HG02759 (cell line): ENCODE results near the gene COPA.

Experiments used
- ATAC-seq: cut with Tn5 transposase; IDR thresholded peaks from one replicate; pipeline ENCODE4 v1.9.1; 2021; ENCODE audit warnings: mild to moderate bottlenecking, moderate library complexity; ENCODE audit not compliant: unreplicated experiment

Gene COPA

DNA sequence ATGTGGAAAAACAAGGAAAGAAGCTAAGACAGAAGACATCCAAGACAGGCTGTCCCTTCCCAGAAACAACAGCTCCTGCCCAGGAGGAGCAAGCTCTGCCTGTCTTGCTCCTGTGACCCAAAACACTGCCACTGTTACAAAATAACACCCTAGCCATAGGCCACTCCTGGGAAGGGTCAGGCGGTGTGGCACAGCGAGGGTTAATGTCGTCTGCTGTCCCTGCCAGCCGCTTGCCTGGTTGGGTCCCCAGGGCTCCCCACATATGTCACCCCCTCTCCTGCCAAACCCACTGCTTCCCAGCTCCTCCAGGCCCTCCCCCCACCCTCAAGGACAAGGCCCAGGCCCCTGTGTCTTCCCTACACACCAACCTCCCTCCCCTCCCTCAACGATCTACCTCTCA lies 20.0 kb upstream of the COPA start:
- ATAC-seq = no peak

DNA sequence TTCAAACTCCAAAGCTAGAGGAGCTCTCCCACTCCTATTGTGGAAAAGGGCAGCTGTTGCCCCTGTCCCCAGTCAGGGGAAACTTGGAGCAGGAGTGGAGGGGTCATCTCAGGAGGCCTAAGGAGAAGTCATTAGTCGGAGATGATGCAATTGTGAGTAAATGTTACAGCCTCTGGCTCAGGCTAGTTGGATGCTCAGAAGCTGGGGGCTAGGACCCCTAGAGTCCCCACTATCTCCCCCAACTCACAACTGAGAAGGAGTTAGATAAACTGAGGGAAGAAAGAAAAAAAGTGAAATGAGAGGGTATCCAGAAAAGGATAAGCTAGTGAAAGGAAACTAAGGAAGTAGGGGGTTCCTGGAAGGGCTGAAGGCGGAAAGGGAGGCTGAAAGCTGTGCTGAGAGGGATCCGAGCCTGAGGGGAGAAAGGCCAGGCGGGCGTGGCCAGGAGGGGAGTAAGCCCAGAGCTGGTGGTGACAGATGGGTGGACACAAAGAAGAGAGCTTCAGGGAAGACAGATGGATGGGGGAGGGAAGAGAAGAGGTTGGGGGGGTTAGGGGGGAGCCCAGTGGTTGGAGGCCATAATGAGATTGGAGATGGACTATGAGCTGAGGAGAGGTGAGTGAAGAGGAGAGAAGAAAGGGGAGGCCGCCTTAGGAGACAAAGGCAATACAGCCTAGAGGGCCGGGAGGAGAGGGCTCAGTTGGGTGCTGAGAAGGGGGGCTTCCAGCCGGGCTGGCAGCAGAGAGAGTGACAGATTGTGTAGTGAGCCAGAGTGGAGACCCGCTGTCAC lies 19.3 kb upstream of the COPA start:
- no peak for ATAC-seq

DNA sequence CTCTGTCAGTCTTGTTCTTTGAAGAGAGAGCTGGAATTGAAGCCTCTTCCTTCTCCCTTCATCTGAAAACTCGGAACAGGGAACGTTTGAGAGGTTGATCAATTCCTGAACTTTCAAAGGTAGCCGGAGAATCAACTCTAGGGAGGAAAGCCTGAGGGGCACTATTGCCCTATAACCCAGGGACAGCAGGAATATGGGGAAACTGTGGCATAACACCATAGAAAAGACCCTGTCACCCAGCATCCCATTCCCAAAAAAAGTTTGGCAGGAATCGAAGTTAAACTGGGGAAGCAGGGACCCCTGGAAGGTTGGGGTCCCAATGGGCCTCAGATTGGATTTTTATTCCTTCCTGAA lies 18.7 kb upstream of the COPA start:
- no peak for ATAC-seq

DNA sequence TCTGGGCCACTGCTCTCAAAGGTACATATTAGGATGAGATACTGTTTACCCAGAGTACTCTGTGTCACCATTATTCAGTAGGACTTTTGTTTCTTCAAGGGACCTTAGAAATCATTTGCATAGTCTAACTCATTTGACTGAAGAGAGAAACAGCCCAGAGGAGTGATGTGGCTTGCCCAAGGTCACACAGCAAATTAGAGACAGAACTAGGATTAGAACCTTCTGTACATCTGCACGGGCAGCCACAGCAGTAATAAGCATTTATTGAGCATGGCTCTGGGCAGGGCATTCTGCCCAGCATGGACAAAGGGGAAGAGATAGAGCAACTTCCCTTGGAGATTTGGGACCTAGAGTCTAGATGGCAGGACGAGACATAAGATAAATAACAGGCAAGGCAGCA lies 18.1 kb upstream of the COPA start:
- no peak for ATAC-seq

DNA sequence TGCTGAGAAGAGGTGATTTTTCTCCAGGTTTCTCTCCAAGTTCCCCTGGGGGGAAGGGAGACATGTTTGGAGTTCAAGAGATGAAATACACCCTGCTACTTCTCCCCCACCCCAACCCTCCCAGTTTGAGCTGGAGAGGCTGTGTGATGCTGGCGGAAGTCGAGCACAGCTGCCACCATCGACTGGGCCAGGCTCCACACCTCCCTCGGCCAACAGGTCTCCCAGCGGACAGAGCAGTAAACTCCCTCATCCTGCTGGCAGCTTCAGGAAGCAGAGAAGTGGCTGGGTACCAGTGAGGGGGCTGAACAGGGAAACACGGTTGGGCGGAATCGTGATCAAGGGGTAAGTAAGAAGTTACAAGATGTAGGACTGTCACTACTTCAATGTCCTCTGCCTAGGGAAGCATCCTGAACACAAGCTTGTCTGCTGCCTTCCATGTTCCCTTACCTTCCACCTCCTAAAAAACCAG lies 17.2 kb upstream of the COPA start:
- no peak for ATAC-seq

DNA sequence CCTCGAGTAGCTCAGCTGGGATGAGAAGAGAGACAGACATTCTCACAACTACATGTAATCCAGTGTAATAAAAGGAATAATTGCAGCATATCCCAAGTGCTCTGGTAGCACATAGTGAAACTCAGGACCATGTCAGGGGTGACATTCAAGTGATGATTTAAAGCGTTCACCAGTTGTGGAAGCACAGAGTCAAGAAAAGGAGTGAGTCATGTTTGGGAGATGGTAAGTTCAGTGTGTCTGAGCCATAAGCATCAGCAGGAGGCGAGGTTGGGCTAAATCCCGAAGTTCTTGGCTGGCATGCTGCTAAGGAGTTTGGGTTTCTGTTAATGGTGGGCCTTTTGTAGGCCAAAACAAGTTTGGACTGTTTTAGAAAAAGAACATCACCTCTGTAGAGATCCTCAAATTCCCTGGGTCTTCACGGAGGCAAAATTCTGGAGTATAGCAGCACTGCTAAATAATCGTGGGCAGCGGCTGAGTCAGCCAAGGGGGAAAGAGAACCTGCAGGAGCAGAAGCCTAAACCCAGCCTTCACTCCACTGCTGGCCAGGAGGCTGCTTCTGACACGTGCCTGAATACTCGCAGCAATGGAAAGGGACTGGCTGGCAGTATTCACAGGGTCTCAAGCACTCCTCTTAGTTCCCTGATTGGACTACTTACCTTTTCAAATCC lies 16.6 kb upstream of the COPA start:
- ATAC-seq = no peak

DNA sequence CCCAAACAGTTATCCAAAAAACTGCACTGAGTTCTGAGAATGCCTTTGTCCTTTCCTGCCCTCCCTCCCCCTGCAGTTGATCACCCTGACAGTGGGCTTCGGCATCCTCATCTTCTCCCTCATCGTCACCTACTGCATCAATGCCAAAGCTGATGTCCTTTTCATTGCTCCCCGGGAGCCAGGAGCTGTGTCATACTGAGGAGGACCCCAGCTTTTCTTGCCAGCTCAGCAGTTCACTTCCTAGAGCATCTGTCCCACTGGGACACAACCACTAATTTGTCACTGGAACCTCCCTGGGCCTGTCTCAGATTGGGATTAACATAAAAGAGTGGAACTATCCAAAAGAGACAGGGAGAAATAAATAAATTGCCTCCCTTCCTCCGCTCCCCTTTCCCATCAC lies 15.0 kb upstream of the COPA start:
- ATAC-seq = no peak

DNA sequence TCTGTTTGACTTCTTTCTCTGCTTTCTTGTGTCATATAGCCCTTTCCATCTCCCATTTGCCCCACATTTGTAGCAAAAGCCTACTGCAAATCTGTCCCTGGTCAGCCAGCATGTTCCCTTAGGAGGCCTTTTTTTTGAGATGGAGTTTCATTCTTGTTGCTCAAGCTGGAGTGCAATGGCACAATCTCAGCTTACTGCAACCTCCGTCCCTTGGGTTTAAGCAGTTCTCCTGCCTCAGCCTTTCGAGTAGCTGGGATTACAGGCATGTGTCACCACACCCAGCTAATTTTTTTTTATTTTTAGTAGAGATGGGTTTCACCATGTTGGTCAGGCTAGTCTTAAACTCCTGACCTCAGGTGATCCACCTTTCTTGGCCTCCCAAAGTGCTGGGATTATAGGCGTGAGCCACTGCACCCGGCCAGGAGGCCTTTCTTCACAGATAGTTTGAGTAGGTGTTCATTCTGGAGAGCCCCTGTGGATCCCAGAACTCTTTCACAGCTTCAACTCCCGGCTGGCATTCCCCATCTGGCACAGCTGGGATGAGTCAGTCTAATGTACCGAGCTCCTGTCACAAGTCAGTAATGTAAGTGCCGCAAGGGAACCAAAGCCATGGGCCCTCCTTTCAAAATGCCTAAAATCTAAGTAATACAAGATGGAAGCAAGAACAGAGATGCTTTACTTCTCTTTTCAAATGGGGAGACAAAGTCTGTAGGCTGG lies 14.4 kb upstream of the COPA start:
- no peak for ATAC-seq

DNA sequence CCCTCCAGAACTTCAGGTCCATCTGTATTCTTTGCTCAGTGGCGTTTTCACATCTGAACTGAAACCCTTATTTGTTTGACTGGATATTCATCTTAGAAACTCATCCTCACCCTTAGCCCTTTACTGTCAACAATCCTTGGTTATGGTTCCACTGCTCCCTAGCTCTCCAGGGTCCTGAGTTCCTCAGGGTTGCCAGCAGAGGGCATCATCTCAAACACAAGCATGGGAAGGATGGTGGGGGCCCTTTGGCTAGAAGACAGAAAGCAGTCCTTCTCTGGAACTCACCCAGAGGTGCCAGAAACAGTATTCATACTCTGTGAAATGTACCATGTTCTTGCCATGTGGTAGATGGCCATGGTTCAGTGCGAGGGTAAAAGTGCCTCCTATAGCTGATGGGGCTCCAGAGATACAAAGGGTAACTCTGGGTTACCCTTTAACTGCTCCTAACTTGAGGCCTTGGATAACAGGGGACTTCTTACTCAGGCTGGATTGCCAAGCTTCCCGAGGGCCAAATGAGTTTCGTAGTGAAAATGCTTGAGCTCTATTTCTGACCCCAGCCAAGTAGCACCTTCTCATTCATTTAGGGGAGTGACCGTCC lies 11.4 kb upstream of the COPA start:
- no peak for ATAC-seq

DNA sequence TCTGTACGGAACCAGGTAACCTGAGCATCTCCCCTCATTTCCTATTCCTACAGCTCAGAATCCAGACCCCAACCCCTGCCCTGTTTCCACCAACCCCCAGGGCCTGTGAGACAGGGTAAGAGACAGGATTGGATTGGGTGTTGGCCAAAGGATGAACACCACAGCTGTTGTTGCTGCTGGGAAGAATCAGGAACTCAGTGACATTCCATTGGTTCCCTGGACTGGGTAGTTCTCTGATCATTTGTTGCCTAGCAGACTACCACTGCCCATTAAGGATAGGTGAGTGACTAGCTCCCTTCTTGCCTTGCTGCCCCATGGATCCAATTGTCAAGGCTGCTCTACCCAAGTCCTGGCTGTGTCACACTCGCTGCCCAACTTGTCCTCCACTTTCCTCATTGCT lies 10.2 kb upstream of the COPA start:
- ATAC-seq = no peak

DNA sequence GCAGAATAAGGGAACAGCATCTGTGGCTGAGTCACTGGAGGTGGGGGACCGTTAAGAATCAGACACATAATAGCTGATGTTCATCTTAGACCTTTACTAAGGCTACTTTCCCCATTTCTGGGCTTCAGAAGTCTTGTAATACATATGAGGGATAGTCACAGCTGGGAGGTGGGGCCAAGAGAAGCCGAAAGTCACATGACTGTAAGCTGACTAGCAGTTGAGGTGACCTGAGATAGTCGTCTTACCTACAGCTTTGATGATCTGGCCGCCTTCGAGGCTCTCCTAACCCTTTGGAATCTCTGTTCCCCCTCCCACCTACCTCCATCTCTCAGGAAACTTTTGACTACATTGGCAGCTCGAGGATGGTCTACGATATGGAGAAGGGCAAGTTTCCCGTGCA lies 9.5 kb upstream of the COPA start:
- no peak for ATAC-seq

DNA sequence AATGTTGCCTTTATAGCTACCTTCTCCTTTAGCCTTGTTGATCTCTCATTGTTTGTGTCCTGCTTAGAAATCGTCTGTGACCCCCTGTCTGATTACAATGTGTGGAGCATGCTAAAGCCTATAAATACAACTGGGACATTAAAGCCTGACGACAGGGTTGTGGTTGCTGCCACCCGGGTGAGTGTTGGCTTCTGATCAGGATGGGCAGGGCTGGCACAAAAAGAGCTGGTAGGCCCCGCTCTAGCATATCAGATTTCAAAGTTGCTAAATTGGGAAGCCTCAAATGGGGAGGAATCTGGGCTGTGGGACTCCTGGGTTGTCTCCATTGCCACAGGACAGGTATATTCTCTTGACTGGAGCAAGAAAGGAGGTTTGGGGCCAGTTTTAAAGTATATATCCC lies 8.6 kb upstream of the COPA start:
- no peak for ATAC-seq

DNA sequence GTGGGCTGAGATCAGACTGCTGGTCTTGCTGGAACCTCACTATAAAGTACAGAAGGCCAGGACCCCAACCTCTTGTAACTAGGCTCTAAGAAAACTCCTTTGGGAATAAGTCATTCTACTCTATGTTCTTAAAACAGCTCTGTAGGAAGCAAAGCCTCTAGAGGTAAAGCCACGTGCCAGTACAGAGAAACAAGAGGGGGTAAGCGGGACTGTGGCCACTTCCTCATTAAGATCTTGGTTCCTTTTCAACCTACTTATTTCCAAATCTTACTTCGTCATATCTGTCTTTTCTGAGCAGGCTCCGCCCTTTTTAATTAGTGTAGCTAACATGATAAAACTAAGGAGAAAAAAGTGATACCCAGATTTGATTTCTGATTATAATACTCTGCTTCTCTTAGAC lies 3.9 kb upstream of the COPA start:
- ATAC-seq = no peak

DNA sequence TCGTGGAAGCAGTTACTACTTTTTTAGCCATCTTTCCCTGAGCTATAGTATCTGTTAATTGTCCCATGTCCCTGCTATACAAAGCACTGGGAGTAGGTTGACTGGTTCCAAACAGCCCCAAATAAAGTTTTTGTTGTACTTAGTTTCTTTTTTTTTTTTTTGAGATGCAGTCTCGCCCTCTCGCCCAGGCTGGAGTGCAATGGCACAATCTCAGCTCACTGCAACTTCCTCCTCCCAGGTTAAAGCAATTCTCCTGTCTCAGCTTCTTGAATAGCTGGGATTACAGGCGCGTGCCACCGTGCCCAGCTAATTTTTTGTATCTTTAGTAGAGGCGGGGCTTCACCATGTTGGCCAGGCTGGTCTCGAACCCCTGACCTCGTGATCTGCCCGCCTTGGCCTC lies 3.4 kb upstream of the COPA start:
- no peak for ATAC-seq

DNA sequence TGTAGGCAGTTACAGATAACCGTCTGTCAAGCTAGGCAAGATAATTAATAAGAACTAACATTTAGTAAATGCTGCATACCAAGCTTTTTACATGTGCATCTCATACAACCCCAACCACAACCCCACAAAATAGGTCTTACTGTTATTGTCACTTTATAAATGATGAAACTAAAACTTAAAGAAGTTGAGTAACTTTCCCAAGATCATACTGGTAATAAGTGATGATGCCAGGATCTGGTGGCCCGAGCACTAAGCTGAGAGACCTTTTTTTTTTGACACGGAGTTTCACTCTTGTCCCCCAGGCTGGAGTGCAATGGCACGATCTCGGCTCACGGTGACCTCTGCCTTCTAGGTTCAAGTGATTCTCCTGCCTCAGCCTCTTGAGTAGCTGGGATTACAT lies 1.9 kb upstream of the COPA start:
- no peak for ATAC-seq

DNA sequence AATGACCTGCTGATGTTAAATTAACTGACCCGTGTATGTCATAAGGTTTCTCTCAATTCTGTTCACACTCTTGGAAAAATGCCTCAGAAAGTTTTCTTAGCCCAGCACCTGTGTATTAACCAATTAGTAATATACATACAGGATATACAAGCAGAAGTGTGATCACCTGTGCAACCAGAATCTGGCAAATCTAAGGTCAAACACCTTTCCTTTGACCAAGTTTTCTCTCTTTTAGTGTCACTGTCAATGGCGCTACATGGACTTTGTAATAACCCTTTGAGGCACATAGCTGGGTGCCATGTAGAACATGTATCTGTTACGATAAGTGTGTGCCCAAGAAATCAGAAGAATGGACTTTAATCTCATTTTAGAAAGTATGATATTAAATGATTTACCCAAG lies 1.2 kb upstream of the COPA start:
- no peak for ATAC-seq

DNA sequence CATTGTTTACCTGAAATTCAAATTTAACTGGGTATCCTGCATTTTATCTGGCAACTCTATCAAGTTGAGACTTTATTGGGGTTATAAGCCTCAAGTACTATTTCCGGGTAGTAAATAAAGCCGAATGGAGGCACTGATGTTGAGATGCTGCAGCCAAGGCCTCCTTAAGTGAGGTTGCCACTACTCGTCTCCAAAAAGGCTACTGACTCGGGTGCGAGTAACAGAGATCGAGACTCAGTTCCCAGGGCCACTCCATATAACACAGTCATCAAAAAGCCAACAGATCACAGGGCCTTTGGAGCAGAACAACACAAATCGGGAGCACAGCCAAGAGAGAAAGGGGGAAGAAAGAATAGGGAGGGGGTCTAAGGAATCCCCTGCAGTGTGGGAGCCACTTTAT lies 524 bp downstream of the COPA start:
- no peak for ATAC-seq

DNA sequence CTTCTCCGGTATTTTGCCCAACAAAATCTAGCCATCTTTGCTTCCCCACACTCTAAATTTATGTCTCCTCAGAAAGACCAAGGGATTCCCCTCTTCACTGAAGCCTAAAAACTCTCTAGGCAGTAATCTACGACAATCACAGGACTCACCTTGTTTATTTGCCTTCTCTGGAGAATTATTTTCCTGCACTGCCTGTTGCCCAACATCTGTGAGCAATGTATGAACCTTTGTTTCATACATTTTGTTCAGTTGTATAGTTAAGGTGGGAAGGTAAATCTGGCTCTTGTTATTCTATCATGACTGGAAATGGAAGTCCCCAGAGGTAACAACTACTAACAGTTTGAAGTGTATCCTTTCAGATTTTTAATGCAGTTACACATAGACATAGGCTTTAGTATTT lies 2.2 kb downstream of the COPA start:
- no peak for ATAC-seq

DNA sequence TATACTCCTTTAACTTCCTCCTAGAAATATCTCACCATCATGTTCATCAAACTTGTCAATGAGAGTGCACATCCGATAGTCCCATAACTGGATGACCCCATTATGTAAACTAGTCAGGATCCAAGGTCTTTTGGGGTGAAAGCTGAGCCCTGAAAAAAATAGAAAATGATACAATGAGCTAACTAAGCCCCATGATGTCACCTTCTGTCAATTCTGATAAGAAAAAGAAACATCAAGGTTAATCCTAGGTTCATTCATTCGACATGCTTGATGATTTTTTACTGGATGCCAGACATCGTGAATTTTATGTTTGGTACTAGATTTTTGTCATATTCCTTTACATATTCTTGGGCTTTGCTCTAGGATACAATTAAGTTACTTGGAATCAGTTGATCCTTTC lies 2.9 kb downstream of the COPA start:
- no peak for ATAC-seq

DNA sequence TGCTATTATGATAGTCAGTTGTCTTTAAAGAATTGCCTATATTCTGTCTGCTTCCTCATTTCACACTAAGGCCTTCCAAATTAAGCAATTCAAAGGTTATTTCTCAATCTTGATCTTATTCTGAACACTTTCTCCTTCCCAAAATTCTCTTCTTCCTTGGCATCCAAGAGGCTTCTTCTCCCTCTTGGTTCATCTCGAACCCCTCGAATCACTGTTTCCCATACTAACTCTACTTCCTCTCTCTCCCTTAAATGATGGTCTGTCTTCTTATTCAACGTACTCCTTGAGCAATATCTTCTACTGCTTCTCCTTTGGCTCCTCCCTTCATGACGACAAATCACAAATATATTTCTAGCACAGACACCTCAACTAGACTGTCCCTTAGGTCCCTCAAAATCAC lies 4.5 kb downstream of the COPA start:
- no peak for ATAC-seq

DNA sequence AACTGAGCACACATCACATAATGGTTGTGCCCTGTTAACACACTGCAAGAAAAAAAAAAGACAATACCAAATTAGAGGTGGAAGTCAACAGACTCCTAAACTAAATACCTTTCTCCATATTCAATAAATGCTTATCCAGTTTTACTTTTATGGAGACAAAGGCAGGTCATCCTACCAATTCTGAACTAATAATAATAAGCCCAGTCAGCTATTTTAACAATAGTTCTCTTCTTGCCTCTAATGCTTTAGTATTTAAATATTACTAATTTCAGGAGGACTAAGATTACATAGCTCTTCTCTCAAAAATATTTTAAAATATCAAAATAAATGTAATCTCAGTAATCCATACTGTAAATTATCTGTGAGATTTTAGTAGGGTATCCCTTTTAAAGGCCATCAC lies 10.5 kb downstream of the COPA start:
- ATAC-seq = no peak

DNA sequence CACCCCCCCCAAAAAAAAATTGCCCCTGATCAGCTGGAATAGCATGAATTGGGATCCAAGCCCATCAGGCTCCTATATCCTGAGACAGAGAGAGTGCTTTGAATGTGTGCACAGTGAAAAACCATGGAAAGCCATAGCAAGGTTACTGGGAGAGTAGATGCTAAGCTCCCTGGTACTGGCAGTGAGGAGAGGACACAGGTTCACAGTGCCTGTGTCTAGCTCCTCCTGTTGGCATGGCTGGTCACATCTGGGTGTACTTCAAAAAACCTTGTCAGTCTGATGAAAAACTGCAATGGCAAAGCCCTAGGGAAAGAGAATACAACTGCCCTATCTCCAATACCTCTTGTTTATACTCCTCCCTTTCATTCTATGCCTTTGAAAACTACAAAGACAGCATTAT lies 12.9 kb downstream of the COPA start:
- no peak for ATAC-seq
